Measurements from ENCODE around the gene BAG5.

The BAG5 gene

GRCh38 chr14:103521951-103522563, 40.4 kb downstream of the BAG5 start:
- H3K36me3 ChIP-seq (ENCODE audit: insufficient read depth, low read length), result no peaks in the 10 kb centered on the region
- H3K9me3 ChIP-seq (ENCODE audit: control insufficient read depth, insufficient read depth, low read length), result no peaks in the 10 kb centered on the region
- H3K4me1 ChIP-seq (ENCODE audit: insufficient read depth, low read length), result peaks cover 5% of the 10 kb centered on the region; the same call in 1 of the 2 replicates
- peak overlapping the region; percentile 76 for H3K9ac ChIP-seq (ENCODE audit: low read depth, low read length)

- peak overlapping the region; percentile 76 for H3K9ac ChIP-seq (ENCODE audit: low read depth, low read length)
- no peaks in the 10 kb centered on the region for H3K36me3 ChIP-seq (ENCODE audit: insufficient read depth, low read length)
- no peaks in the 10 kb centered on the region for H3K9me3 ChIP-seq (ENCODE audit: control insufficient read depth, insufficient read depth, low read length)
- H3K4me1 ChIP-seq (ENCODE audit: insufficient read depth, low read length), result peaks cover 8% of the 10 kb centered on the region
Measured at GRCh38 chr14:103521438-103521950, 41.0 kb downstream of the BAG5 start.

GRCh38 chr14:103520657-103521437, 41.6 kb downstream of the BAG5 start:
- H3K4me1 ChIP-seq (ENCODE audit: insufficient read depth, low read length), result peaks cover 8% of the 10 kb centered on the region
- H3K36me3 ChIP-seq (ENCODE audit: insufficient read depth, low read length), result no peaks in the 10 kb centered on the region
- no peaks in the 10 kb centered on the region for H3K9me3 ChIP-seq (ENCODE audit: control insufficient read depth, insufficient read depth, low read length)
- peak overlapping the region; percentile 76; the same call in 1 of the 2 replicates for H3K9ac ChIP-seq (ENCODE audit: low read depth, low read length)

- H3K9ac ChIP-seq (ENCODE audit: low read depth, low read length), result no peak overlapping the region
- no peaks in the 10 kb centered on the region for H3K36me3 ChIP-seq (ENCODE audit: insufficient read depth, low read length)
- peaks cover 8% of the 10 kb centered on the region for H3K4me1 ChIP-seq (ENCODE audit: insufficient read depth, low read length)
- no peaks in the 10 kb centered on the region for H3K9me3 ChIP-seq (ENCODE audit: control insufficient read depth, insufficient read depth, low read length)
Measured at GRCh38 chr14:103520269-103520656, 42.2 kb downstream of the BAG5 start.

GRCh38 chr14:103519837-103520212, 42.6 kb downstream of the BAG5 start:
- peaks cover 8% of the 10 kb centered on the region for H3K4me1 ChIP-seq (ENCODE audit: insufficient read depth, low read length)
- no peaks in the 10 kb centered on the region for H3K9me3 ChIP-seq (ENCODE audit: control insufficient read depth, insufficient read depth, low read length)
- no peaks in the 10 kb centered on the region for H3K36me3 ChIP-seq (ENCODE audit: insufficient read depth, low read length)
- H3K9ac ChIP-seq (ENCODE audit: low read depth, low read length), result no peak overlapping the region

GRCh38 chr14:103519043-103519836, 43.2 kb downstream of the BAG5 start:
- H3K9me3 ChIP-seq (ENCODE audit: control insufficient read depth, insufficient read depth, low read length), result no peaks in the 10 kb centered on the region
- peaks cover 8% of the 10 kb centered on the region for H3K4me1 ChIP-seq (ENCODE audit: insufficient read depth, low read length)
- H3K36me3 ChIP-seq (ENCODE audit: insufficient read depth, low read length), result no peaks in the 10 kb centered on the region
- H3K9ac ChIP-seq (ENCODE audit: low read depth, low read length), result no peak overlapping the region

- H3K4me1 ChIP-seq (ENCODE audit: insufficient read depth, low read length), result peaks cover 8% of the 10 kb centered on the region
- H3K36me3 ChIP-seq (ENCODE audit: insufficient read depth, low read length), result no peaks in the 10 kb centered on the region
- no peaks in the 10 kb centered on the region for H3K9me3 ChIP-seq (ENCODE audit: control insufficient read depth, insufficient read depth, low read length)
- H3K9ac ChIP-seq (ENCODE audit: low read depth, low read length), result no peak overlapping the region
Measured at GRCh38 chr14:103518422-103519042, 43.9 kb downstream of the BAG5 start.

- H3K9ac ChIP-seq (ENCODE audit: low read depth, low read length), result no peak overlapping the region
- peaks cover 8% of the 10 kb centered on the region for H3K4me1 ChIP-seq (ENCODE audit: insufficient read depth, low read length)
- no peaks in the 10 kb centered on the region for H3K9me3 ChIP-seq (ENCODE audit: control insufficient read depth, insufficient read depth, low read length)
- no peaks in the 10 kb centered on the region for H3K36me3 ChIP-seq (ENCODE audit: insufficient read depth, low read length)
Measured at GRCh38 chr14:103517721-103518421, 44.6 kb downstream of the BAG5 start.

GRCh38 chr14:103517174-103517566, 45.3 kb downstream of the BAG5 start:
- Histone ChIP-seq H3K9me3 (ENCODE audit: control insufficient read depth, insufficient read depth, low read length) (no peaks in the 10 kb centered on the region), H3K4me1 (ENCODE audit: insufficient read depth, low read length) (peaks cover 8% of the 10 kb centered on the region), H3K9ac (ENCODE audit: low read depth, low read length) (no peak overlapping the region), H3K36me3 (ENCODE audit: insufficient read depth, low read length) (no peaks in the 10 kb centered on the region)

GRCh38 chr14:103516426-103517173, 45.9 kb downstream of the BAG5 start:
- Histone ChIP-seq H3K9me3 (ENCODE audit: control insufficient read depth, insufficient read depth, low read length) (no peaks in the 10 kb centered on the region), H3K4me1 (ENCODE audit: insufficient read depth, low read length) (peaks cover 8% of the 10 kb centered on the region), H3K9ac (ENCODE audit: low read depth, low read length) (no peak overlapping the region), H3K36me3 (ENCODE audit: insufficient read depth, low read length) (no peaks in the 10 kb centered on the region)

- Histone ChIP-seq H3K9ac (ENCODE audit: low read depth, low read length) (no peak overlapping the region), H3K9me3 (ENCODE audit: control insufficient read depth, insufficient read depth, low read length) (no peaks in the 10 kb centered on the region), H3K36me3 (ENCODE audit: insufficient read depth, low read length) (no peaks in the 10 kb centered on the region; the same call in 1 of the 2 replicates), H3K4me1 (ENCODE audit: insufficient read depth, low read length) (peaks cover 8% of the 10 kb centered on the region)
Measured at GRCh38 chr14:103514596-103515421, 47.6 kb downstream of the BAG5 start.

- Histone ChIP-seq H3K9me3 (ENCODE audit: control insufficient read depth, insufficient read depth, low read length) (no peaks in the 10 kb centered on the region), H3K36me3 (ENCODE audit: insufficient read depth, low read length) (peaks cover 4% of the 10 kb centered on the region; the same call in 1 of the 2 replicates), H3K4me1 (ENCODE audit: insufficient read depth, low read length) (peaks cover 3% of the 10 kb centered on the region), H3K9ac (ENCODE audit: low read depth, low read length) (no peak overlapping the region)
Measured at GRCh38 chr14:103512701-103513611, 49.5 kb downstream of the BAG5 start.

Data from ES-I3 (cell line).